Measurements from ENCODE around the gene PCDHGA3.

DNA sequence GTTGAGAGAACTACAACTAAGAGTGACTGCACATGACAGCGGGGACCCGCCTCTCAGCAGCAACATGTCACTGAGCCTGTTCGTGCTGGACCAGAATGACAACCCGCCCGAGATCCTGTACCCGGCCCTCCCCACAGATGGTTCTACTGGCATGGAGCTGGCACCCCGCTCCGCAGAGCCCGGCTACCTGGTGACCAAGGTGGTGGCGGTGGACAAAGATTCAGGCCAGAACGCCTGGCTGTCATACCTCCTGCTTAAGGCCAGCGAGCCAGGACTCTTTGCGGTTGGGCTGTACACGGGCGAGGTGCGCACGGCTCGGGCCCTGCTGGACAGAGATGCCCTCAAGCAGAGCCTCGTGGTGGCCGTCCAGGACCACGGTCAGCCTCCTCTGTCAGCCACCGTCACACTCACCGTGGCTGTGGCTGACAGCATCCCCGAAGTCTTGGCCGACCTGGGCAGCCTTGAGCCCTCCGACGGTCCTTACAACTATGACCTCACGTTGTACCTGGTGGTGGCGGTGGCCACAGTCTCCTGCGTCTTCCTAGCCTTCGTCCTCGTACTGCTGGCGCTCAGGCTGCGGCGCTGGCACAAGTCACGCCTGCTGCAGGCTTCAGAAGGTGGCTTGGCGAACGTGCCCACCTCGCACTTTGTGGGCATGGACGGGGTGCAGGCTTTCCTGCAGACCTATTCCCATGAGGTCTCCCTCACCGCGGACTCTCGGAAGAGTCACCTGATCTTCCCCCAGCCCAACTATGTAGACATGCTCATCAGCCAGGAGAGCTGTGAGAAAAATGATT, 41.0 kb downstream of the PCDHGA3 start:
- TF ChIP-seq CTCF (conservative IDR thresholded peaks at IDR 0.05; ENCODE audit: low read depth in 2 of 2) (no peak), POLR2AphosphoS5 (IDR thresholded peaks at IDR 0.05; ENCODE audit: low read depth) (no peak), NANOG (IDR thresholded peaks at IDR 0.05; ENCODE audit: borderline replicate concordance) (no peak), JUNB (IDR thresholded peaks at IDR 0.05; ENCODE audit: unreplicated experiment) (no peak)
- TF ChIP-seq, protein P1, sequence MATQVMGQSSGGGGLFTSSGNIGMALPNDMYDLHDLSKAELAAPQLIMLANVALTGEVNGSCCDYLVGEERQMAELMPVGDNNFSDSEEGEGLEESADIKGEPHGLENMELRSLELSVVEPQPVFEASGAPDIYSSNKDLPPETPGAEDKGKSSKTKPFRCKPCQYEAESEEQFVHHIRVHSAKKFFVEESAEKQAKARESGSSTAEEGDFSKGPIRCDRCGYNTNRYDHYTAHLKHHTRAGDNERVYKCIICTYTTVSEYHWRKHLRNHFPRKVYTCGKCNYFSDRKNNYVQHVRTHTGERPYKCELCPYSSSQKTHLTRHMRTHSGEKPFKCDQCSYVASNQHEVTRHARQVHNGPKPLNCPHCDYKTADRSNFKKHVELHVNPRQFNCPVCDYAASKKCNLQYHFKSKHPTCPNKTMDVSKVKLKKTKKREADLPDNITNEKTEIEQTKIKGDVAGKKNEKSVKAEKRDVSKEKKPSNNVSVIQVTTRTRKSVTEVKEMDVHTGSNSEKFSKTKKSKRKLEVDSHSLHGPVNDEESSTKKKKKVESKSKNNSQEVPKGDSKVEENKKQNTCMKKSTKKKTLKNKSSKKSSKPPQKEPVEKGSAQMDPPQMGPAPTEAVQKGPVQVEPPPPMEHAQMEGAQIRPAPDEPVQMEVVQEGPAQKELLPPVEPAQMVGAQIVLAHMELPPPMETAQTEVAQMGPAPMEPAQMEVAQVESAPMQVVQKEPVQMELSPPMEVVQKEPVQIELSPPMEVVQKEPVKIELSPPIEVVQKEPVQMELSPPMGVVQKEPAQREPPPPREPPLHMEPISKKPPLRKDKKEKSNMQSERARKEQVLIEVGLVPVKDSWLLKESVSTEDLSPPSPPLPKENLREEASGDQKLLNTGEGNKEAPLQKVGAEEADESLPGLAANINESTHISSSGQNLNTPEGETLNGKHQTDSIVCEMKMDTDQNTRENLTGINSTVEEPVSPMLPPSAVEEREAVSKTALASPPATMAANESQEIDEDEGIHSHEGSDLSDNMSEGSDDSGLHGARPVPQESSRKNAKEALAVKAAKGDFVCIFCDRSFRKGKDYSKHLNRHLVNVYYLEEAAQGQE (IDR thresholded peaks at IDR 0.05; ENCODE audit: unreplicated experiment), result no peak

All from GM23338 (cell line).